Umbilical cord (tissue), 2 donors: ENCODE data around the gene SURF2. TPM values are rescaled to one million over a fixed set of nuclear protein-coding genes. Genes with fewer than 3 reads are reported as not detected.
A peak's percentile ranks its signal among the peaks of the same experiment; 100 is the strongest.

Experiments used
- DNase-seq: peaks from one replicate; pipeline ENCODE4 v3.0.0-alpha.2; 2015; ENCODE audit warnings: low spot score
- total RNA-seq: library from RNA; depleted of rRNA; stranded (reverse); fragments of >200 nt; gene quantifications from one replicate; pipeline ENCODE4 v1.2.3, GENCODE V29; 2014; ENCODE audit warnings: low replicate concordance; ENCODE audit not compliant: insufficient read depth

SURF2 gene
- total RNA-seq, 1 donor from 2014 or later: 3.4 TPM

GRCh38 chr9:133335924-133336811 lies 20.2 kb upstream of the SURF2 start, which contains the start of gene SURF6:
SURF6 (minus strand) TSS chr9:133336188; CDS start chr9:133336132, 56 bp downstream.
- DNase-seq: peak; percentile 92

- no peak for DNase-seq
Observed at GRCh38 chr9:133339641-133340040, 16.7 kb upstream of the SURF2 start.

GRCh38 chr9:133340256-133340655 lies 16.1 kb upstream of the SURF2 start:
- DNase-seq: no peak

GRCh38 chr9:133340916-133341315 lies 15.4 kb upstream of the SURF2 start:
- DNase-seq: no peak

GRCh38 chr9:133341369-133342068 lies 14.8 kb upstream of the SURF2 start:
- DNase-seq: no peak

GRCh38 chr9:133342069-133342406 lies 14.3 kb upstream of the SURF2 start:
- no peak for DNase-seq

GRCh38 chr9:133342570-133342969 lies 13.8 kb upstream of the SURF2 start:
- DNase-seq: no peak

- DNase-seq: no peak
Observed at GRCh38 chr9:133344071-133344470, 12.3 kb upstream of the SURF2 start.

GRCh38 chr9:133344979-133345378 lies 11.4 kb upstream of the SURF2 start:
- DNase-seq: no peak

GRCh38 chr9:133345596-133345995 lies 10.8 kb upstream of the SURF2 start:
- DNase-seq: no peak

GRCh38 chr9:133346021-133346785 lies 10.1 kb upstream of the SURF2 start:
- no peak for DNase-seq

GRCh38 chr9:133347515-133347984 lies 8.8 kb upstream of the SURF2 start:
- peak; percentile 47 for DNase-seq

GRCh38 chr9:133347985-133348717 lies 8.2 kb upstream of the SURF2 start, which contains the start of the genes MED22 and RPL7A:
MED22 (minus strand) TSS chr9:133348131; CDS start chr9:133346662, 1,469 bp downstream.
RPL7A (plus strand) TSS chr9:133348218; CDS start chr9:133348244, 26 bp downstream.
- DNase-seq: peak; percentile 98

- DNase-seq: no peak
Observed at GRCh38 chr9:133348718-133349573, 7.4 kb upstream of the SURF2 start.

- DNase-seq: no peak
Observed at GRCh38 chr9:133349965-133350616, 6.3 kb upstream of the SURF2 start.

- DNase-seq: no peak
Observed at GRCh38 chr9:133351526-133351907, 4.8 kb upstream of the SURF2 start.

- DNase-seq: no peak
Observed at GRCh38 chr9:133351908-133352634, 4.3 kb upstream of the SURF2 start.

- DNase-seq: no peak
Observed at GRCh38 chr9:133352635-133353340, 3.6 kb upstream of the SURF2 start.
